HG03045 (cell line): ENCODE measurements around the gene NWD2.

ENCODE experiments used
- ATAC-seq: cut with Tn5 transposase; IDR thresholded peaks from one replicate; pipeline ENCODE4 v1.9.1; 2021; ENCODE audit warnings: mild to moderate bottlenecking, moderate library complexity; ENCODE audit not compliant: unreplicated experiment

NWD2 gene

GRCh38 chr4:37464373-37465128, 220.0 kb downstream of the NWD2 start:
- ATAC-seq = no peak

- ATAC-seq = no peak
Observed at GRCh38 chr4:37465296-37465695, 220.8 kb downstream of the NWD2 start.

- ATAC-seq = no peak
Observed at GRCh38 chr4:37465845-37466244, 221.3 kb downstream of the NWD2 start.

GRCh38 chr4:37467223-37467622, 222.7 kb downstream of the NWD2 start:
- ATAC-seq = no peak

GRCh38 chr4:37467824-37468223, 223.3 kb downstream of the NWD2 start:
- ATAC-seq = no peak

- no peak for ATAC-seq
Observed at GRCh38 chr4:37469286-37469685, 224.7 kb downstream of the NWD2 start.

- no peak for ATAC-seq
Observed at GRCh38 chr4:37470245-37470644, 225.7 kb downstream of the NWD2 start.

GRCh38 chr4:37471093-37471492, 226.6 kb downstream of the NWD2 start:
- ATAC-seq = no peak

GRCh38 chr4:37471971-37472370, 227.4 kb downstream of the NWD2 start:
- no peak for ATAC-seq

GRCh38 chr4:37473807-37474206, 229.3 kb downstream of the NWD2 start:
- no peak for ATAC-seq

- no peak for ATAC-seq
Observed at GRCh38 chr4:37475087-37475486, 230.5 kb downstream of the NWD2 start.

- no peak for ATAC-seq
Observed at GRCh38 chr4:37475776-37476175, 231.2 kb downstream of the NWD2 start.

GRCh38 chr4:37476256-37476655, 231.7 kb downstream of the NWD2 start:
- ATAC-seq = no peak

- ATAC-seq = no peak
Observed at GRCh38 chr4:37476691-37477090, 232.1 kb downstream of the NWD2 start.

- ATAC-seq = no peak
Observed at GRCh38 chr4:37477126-37477525, 232.6 kb downstream of the NWD2 start.

GRCh38 chr4:37478151-37478550, 233.6 kb downstream of the NWD2 start:
- no peak for ATAC-seq

GRCh38 chr4:37480509-37480908, 236.0 kb downstream of the NWD2 start:
- no peak for ATAC-seq

GRCh38 chr4:37481547-37482122, 237.1 kb downstream of the NWD2 start:
- ATAC-seq = no peak

- ATAC-seq = no peak
Observed at GRCh38 chr4:37482236-37482913, 237.8 kb downstream of the NWD2 start.

GRCh38 chr4:37483610-37484009, 239.1 kb downstream of the NWD2 start:
- ATAC-seq = no peak

GRCh38 chr4:37486166-37486565, 241.6 kb downstream of the NWD2 start:
- no peak for ATAC-seq

- ATAC-seq = no peak
Observed at GRCh38 chr4:37487668-37488067, 243.1 kb downstream of the NWD2 start.
